ENCODE measurements around the gene TBC1D14.
A peak's percentile ranks its signal among the peaks of the same experiment; 100 is the strongest.
"Not testable (repeated sequence)": the region's sequence is repeated elsewhere in the genome, so short reads cannot be mapped to it uniquely, and the experiment has no call there.

TBC1D14 gene

DNA sequence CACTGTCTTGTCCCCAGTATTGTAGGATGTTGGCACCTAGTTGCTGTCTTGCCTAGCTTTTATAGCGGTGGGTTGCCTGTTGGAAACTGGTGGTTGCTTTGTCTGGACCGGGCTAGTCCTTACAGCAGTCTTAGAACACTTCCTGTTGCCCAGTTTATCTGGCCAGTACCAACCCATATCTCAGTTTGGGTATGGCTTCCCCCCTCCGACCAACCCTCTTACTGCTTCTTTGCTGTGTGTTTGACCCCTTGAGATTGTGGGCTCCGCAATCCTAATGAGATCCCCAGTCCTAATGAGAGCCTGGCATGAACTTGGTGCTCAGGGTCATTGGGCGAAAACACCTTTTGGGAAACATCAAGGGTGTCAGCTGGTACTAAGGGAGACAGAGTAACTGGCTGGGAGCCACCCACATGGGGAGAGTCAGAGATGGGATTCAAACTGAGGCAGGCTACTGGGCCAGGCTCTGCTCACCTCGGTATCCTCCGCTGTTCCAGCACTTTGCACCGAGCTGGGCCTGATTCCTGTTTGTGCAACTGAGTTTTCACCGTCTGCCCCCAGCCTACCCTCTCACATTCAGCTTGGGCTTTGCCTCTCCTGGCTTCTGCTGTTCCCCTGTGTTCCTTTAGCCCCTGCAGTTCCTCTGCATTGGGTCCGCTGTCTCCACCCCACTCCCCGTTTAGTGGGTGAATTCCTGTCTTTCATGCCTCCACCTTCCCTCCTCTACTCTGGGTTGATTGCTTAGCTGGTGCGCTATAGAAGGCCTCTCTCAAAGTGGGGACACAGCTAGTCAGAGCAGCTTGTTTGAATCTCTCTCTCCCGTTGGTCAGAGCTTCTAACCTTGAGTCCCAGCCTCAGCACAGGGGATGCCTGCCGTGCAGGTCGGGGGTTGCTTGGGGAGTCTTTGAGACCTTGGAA, 1.6 kb downstream of the TBC1D14 start:
- no peak for DNase-seq

DNA sequence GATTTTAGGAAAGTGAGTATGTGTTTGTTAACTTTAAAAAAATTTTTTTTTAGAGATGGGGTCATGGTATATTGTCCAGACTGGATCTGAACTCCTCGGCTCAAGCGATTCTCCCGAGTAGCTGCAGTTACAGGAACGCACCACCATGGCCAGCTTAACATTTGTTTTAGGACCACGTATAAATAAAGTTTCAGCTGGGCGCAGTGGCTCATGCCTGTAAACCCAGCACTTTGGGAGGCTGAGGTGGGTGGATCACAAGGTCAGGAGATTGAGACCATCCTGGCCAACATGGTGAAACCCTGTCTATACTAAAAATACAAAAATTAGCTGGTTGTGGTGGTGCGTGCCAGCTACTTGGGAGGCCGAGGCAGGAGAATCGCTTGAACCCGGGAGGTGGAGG, 2.3 kb downstream of the TBC1D14 start:
- not testable (repeated sequence) for DNase-seq

DNA sequence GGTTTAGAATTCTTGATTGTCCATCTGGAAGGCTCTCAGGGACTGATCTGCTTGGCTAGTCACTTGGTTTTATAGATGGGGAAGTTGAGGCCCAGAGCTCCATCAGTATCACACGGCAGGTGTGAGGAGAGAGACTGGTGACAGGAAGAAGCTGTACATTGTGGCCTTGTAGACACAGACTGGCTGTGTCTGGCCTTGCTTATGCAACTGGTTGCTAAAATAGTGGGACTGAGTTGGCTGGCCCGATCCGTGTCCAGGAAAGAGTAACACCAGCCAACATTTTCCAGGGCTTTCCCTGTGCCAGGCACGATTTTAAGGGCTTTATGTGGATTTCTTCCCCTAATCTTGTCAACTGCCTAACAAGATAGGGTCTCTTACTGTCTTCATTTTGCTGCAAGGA, 2.8 kb downstream of the TBC1D14 start:
- DNase-seq, result no peak

DNA sequence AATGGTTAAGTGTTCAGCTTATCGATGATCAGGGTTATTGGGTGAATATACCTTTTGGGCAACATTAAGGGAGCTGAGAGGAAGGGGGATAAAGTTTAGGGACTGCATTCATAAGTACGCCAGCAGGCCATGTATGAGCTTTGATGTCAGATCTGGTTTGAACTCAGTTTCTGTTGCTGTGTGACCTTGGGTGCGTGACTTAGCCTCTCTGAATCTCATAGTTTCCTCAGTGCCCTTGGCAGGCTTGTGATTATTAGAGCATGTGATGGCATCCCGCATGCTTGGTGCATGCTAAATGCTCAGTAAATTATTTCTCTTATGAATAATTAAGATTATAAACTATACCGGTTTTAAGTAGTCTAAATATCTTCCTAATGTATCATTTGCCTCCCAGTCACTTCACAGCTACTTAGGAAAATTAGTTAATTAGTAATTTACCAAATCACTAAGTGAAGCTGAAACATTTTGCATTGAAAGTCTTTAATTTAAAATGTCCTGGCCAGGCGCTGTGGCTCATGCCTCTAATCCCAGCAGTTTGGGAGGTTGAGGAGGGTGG, 3.8 kb downstream of the TBC1D14 start:
- no peak for DNase-seq

DNA sequence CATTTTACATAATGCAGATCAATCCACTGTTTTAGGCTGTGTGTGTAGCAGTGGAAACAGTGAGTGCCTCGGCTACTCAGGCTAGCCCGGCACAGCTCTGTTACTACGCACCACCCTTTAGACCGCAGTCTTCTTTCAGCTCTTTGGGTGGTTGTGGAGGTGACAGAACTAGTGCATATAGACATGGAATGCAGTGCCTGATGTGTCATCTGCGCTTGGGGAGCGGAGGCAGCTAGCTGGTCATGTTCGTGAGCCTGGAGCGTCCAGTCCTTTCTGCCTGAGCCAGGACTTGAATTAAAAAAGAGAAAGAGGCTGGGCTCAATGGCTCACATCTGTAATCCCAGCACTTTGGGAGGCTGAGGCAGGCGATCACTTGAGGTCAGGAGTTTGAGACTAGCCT, 4.8 kb downstream of the TBC1D14 start:
- DNase-seq, result no peak

DNA sequence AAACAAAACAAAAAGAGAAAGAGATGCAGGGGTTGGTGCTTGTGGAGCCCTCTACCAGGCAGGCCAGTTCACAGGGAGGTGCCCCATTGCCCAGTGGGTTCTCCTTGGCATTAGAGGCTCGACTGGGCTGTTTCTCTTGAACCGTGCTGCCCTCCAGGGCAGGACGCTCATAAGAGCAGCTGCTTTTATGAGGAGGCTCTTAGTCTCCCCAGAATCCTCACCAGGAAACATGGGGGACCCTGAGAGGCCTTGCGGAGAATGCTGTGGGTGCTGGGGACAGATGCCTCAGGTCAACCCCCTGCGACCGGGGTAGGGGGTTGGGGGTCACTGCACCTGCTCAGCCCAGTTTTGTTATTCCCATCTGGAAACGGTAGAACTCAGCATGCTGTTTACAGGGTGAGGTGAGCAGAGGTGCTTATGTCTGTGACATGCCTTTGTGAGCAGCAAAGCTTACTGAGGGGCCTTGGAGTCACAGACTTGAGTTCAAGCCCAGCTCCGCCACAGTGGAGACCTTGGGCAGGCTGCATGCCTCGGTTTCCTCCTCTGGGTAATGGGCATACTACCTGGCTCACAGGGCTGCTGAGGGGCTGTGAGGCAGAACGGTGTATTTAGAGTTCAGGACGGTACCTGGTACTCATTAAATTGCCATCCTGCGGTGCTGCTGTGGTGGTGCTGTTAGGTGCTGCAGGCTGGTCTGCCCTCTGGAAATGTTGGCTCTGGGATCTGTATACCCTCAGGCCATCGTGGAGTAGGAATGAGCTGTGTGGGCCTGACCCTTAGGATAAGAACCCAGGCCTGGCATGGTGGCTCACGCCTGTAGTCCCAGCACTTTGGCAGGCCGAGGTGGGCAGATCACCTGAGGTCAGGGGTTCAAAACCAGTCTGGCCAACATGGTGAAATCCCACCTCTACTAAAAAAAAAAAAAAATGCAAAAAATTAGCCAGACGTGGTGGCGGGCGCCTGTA, 5.7 kb downstream of the TBC1D14 start:
- DNase-seq, result no peak

DNA sequence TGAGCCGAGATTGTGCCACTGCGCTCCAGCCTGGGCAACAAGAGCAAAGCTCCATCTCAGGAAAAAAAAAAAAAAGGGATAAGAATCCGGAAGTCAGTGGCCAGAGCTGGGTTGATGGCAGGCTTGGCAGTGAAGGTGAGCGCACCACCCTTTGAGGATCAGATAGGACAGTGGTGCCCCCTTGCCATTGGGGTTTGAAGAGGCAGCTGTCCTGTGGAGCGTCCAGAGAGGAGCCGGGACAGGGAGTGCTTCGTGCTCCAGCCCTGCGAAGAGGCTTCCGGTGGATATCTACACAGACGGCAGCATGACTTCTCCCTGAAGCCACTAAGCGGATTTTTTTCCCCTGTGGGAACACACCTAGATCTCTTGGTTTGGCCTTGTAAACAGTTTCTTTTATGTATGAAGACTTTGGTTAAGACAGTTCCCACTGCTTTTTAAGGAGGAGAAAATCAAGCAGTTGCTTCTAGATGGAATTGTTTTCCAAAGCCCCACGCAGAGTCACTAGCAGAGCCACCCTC, 6.5 kb downstream of the TBC1D14 start:
- DNase-seq, result no peak

DNA sequence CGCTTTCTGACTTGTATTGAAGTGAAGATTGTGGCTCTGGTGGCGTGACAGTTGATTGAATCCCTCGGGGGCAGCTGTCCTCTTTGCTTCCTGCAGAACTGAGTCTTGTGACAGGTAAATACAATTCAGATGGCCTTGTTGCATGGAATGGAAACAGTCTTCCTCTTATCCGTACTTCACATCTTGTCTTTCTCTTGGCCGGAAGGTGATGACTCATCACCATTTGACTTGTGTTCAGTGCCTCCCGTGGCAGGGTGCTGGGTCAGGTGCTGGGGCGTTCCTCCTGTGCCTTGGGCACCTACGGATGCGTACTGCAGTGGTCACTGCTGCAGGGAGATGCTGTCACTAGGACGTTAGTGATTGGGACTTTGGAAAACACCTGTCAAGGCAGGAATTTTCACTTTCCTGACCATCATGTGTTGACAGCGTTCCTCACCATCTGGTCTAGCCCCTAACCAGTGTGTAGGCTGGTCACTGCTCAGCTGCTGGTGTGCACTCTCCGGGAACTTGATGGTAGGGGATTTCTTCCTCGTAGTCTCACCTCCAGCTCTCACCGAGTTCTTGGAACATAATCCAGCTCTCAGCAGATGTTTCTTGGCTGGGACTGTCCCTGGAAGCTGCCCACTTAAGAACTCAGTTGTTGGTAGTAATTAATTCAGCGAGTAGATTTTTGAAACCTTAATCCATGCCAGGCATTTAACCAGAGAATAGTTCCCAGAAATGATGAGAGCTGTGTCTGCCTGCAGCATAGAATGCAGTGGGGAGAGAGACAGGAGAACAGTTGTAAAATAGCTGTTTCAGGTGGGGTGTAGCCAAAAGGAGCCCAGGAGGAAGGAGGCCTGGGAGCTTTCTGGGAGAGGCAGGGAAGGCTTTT, 7.2 kb downstream of the TBC1D14 start:
- peak; percentile 46 for DNase-seq

DNA sequence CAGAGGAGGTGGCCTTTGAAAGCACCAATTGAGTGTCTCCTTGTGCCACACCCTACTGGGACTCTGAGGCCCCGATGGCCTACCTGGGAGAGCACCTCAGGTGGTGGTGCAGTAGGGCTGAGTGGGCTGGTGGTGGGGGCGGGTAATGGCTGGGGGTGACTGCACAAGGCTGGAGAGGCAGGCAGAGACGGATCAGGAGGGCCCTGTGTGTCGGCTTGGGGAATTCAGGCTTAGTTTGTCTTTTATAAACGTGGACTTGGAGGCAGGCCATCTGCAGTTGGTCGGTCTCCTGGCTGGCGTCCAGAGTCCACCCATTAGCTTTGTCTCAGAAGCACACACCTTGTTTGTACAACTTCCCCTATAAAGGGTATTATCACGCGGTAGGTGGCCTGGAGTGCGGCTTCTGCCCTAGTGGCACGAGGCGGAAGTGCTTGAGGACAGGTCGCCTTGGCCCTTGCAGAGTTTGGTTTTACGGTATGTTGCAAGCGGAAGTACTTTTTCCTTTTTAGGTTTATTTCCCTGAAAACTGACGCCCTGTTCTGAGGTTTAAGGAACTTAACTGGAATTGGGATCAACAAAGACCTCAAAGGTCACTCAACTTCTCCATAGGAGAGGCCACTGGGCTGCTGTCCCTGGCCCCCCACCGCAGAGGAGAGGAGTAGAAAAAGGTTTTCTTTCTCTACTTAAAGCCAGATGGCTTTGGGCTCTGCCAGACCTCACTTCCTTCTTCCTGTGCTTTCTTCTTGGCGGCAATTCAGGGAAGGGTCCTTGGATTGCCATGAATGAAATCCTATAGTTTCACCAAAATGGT, 8.0 kb downstream of the TBC1D14 start:
- no peak for DNase-seq

DNA sequence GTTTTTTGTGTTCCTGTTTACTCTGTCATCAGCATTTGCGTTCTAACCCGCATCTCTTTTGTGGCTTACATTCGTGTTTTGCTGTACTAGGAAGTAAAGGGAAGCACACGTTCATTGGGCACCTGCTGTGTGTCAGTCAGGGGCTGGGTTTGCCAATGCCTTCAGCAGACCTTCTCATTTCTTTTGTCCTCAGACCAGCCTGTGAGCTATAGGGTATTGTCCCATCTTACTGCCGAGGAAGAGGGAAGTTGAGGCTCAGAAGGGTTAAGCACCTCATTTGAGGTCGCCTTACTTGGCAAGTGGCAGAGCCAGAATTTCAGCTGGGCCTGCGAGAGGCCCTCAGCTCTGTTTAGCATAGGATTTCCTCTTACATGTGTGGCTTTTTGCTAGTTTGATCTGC, 8.7 kb downstream of the TBC1D14 start:
- no peak for DNase-seq

DNA sequence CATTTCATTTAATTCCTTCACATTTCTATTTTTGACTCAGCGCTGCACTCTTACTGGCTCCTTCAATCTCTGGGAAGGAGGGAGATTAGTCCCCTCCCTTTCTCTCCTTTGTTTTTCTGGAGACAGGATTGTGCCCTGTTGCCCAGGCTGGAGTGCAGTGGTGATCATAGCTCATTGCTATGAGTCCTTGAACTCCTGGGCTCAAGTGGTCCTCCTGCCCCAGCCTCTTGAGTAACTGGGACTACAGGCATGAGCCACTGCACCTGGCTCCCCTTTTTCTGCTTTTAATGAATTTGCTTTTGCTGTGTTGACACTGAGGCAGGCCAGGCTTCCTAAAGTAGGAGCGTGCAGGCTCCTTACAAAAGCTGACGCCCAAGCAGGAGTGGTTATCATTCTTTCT, 10.5 kb downstream of the TBC1D14 start:
- no peak for DNase-seq

DNA sequence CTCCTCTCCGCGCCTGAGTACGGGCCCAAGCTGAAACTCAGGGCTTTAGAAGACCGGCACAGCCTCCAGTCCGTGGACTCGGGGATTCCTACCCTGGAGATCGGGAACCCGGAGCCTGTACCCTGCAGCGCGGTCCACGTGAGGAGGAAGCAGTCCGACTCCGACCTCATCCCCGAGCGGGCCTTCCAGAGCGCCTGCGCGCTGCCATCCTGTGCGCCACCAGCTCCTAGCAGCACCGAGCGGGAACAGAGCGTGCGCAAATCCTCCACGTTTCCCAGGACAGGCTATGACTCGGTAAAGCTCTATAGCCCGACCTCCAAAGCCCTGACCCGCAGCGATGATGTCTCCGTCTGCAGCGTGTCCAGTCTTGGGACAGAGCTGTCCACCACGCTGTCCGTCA, 13.9 kb downstream of the TBC1D14 start:
- no peak for DNase-seq

DNA sequence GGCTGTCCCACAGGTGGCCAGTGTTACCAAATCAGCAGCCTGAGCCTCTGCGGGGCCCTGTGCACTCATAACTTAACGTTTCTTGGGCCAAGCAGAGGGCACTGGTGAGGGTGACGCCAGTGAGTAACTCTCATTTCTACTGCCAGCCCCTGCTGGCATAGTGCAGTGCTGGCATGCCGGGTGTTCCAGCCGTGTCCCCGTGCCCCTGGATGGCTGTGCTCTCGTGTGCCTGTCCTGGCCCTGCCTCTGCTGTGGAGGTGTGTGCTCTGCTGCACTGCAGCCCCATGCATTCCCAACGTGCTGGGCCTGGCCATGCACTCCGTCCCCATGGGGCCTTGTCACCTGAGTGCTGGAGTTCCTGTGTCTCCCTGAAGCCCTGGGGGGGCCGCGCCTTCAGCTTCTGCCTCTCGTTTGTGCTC, 14.7 kb downstream of the TBC1D14 start:
- DNase-seq, result no peak

DNA sequence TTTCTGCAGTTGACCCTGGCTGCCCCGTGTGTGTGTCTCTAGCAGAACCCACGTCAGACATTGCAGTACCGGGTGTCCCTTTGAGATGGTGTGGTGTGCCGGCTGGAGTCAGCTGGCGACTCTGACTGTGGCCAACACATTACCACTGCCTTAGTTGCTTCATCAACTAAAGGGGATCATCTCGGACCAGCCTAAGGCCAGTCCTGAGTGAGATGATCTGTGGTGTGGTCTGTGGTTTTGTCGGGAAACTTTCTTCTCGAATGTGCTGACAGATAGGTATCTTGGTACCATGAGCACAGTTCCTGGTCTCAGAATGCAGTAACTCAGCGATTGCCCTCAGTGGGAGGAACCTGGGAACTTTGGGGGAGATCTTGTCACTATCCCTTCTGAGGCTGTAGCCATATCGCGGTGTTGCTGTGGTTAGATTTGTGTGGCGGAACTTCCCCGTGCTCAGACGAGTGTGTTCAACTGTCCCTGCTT, 15.8 kb downstream of the TBC1D14 start:
- DNase-seq, result no peak

DNA sequence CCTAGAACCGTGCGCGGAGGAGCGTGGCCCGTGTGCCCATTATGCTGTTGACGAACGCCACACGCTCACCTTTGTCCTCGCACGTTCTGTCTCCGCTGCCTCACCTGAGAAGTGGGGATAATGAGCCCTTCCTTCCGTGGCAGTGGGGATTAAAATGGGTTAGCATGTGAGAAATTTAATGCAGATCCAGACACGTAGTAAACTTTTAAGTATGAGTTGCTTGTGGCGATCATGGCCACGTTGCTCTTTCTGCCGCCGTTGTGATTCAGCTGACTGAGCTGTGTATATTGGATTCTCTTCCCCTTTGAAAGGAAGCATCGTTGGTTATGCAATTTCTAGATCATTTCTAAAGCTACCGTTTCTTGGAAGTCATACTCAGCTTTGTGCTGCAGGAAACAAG, 16.5 kb downstream of the TBC1D14 start:
- no peak for DNase-seq

DNA sequence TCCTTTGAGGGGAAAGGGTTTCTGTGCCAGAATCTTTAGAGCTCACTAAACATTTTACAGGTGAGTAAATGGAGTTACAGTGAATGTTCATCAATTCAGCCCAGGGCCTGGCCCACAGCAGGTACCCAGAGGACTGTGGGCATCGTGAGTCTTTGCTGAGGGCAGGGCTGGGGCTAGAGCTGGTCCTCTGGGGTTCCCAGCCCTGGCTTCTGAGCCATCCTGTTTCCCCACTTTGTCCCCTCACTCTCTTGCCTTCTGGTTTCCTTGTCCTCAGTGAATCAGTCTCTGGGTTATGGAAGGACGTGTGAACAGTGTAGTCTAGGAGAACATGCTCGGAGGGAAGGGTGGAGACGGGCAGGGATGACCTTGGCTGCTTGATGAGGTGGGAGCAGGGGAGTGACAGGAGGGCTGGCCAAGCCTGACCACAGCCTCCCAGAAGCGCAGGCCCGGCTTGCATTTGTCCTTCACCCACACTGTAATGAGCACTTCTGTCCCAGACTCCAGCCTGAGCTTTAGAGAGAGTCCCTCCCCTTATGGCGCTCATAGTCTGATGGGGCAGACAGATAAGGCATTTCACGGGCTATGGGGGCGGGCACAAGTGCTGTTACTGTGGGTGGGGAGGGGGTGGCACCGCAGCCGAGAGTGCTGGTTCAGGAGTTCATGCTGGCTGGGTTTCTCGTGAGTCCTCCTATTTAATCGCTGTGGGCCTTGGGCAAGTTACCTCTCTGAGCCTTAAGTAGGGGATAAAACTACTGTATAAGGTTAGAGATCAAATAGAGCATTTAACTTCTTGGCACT, 17.3 kb downstream of the TBC1D14 start:
- DNase-seq, result peak; percentile 56

DNA sequence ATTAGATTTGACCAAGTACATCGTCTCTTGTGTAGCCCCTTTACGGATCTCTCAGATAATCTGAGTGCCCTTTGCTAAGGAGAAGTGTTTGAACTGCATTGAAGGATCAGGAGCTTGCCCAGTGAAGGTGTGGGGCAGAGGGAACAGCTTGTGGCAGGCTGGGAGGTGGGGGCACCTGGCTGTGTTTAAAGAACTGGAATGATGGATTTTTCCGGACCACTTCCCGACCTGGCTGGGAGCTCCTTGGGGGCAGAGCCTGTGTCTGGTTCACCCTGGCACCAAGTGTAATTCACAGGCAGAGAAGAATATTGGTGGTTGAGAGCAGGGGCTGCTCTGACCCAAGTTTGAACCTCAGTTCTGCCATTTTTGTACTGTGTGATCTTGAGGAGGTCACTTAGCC, 18.5 kb downstream of the TBC1D14 start:
- no peak for DNase-seq

DNA sequence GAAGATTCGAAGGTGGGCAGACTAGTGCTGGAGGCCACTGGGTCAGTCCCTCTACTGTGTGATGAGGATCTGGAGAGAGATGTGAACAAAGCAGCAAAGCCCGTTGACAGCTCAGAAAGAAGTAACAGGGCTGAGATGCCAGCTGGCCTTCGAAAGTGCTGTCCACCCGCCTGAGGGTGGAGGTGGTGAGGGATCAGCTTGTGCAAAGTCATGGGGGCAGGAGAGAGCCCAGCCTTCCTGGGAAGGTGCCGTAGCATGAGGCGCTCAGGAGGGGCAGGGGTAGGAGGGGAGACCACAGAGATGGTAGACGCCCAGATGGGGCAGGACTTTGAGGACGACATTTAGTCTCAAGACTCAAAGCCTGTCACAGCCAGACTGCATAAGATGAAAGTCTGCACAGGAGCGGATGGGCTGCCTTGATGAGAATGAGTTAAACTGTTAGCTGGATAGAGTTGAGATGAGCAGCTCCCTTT, 19.7 kb downstream of the TBC1D14 start:
- no peak for DNase-seq

DNA sequence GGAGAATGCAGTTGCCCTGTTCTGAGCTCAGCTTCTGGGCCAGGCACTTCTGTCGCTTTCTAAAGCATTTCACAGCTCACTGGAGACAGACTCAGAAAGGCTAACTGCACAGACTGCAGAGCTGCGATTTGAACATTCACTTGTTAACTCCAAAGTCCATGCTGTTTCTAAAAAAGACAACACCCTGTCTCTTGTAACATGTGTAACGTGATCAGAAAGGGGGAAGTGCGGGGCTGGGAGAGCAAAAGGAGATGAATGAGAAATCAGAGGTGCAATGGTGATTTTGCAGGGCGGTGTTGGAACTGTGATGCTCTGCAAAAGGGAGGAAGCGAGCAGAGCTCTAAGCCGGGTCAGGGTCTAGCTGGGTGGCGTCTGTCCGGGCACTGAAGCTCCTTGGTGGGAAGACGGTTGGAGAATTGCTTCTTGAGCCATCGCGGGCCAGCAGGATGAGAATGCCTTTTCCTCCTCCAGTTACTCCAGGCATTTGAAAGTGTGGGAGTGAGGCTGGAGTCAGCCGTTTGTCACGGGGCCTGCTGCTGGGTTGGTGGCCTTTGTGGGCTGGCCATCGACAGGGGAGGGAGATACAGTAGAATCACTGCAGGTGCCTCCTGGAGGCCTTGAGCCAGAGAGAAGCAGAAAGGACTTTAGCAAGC, 20.3 kb downstream of the TBC1D14 start:
- DNase-seq, result no peak

DNA sequence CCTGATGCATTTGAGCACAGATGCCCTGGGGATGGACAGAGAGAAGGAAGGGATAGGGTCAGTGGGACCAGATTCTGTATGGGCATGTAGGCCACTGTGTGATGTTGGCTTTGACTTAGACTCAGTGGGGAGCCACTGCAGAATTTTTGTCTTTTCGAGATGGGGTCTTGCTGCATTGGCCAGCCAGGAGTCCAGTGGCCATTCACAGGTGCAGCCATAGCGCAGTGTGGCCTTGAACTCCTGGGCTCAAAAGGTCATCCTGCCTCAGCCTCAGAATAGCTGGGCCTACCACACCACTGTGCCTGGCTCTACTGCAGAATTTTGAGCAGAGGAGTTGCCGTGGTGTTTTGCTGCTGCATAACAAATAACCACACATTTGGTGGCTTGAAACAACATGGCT, 22.8 kb downstream of the TBC1D14 start:
- DNase-seq, result no peak
